ENCODE results near the gene CAPN2.

CAPN2 gene

GRCh38 chr1:223755432-223755792, 43.1 kb downstream of the CAPN2 start:
- TF ChIP-seq BCL6B (tag by site-specific recombination; IDR thresholded peaks at IDR 0.05), result no peak
- no peak for TF ChIP-seq ZNF391 (tag by site-specific recombination; IDR thresholded peaks at IDR 0.05; ENCODE audit: borderline replicate concordance, low read depth)
- no peak for TF ChIP-seq KLF8 (tag by site-specific recombination; IDR thresholded peaks at IDR 0.05)
- no peak for TF ChIP-seq ZNF174 (tag by site-specific recombination; IDR thresholded peaks at IDR 0.05)
- no peak for TF ChIP-seq ZNF302 (tag by site-specific recombination; IDR thresholded peaks at IDR 0.05; ENCODE audit: low read depth)
- CTCF ChIA-PET, result interaction anchor here (0.9 to 1.5 kb wide), 2 partner anchors 54 to 57 kb away, joined by 4 read pairs; no protein-coding TSS in a partner anchor
- H3K4me3 ChIP-seq (ENCODE audit: low read depth, low read length), result no peak overlapping the region
- no peak overlapping the region for H3K27ac ChIP-seq (ENCODE audit: extremely low read depth, low read depth, low read length)
- POLR2A ChIA-PET, result no interaction called here
- no peaks in the 10 kb centered on the region for H3K9me3 ChIP-seq (ENCODE audit: control insufficient read depth, insufficient read depth, low read depth, low read length)
- H3K4me1 ChIP-seq (ENCODE audit: control insufficient read depth, insufficient read depth, low read length), result no peaks in the 10 kb centered on the region
- peaks cover 32 to 95% of the 10 kb centered on the region in 2 experiments; a peak in 2 of 3 replicates for H3K36me3 ChIP-seq (ENCODE audit: control insufficient read depth in 2 of 2, insufficient read depth in 1 of 2, low read length in 2 of 2)

GRCh38 chr1:223755992-223756775, 43.8 kb downstream of the CAPN2 start:
- Histone ChIP-seq H3K36me3 (ENCODE audit: control insufficient read depth in 2 of 2, insufficient read depth in 1 of 2, low read length in 2 of 2) (peaks cover 27 to 95% of the 10 kb centered on the region in 2 experiments; a peak in 2 of 3 replicates), H3K9me3 (ENCODE audit: control insufficient read depth, insufficient read depth, low read depth, low read length) (no peaks in the 10 kb centered on the region), H3K27ac (ENCODE audit: extremely low read depth, low read depth, low read length) (no peak overlapping the region), H3K4me1 (ENCODE audit: control insufficient read depth, insufficient read depth, low read length) (no peaks in the 10 kb centered on the region), H3K4me3 (ENCODE audit: low read depth, low read length) (no peak overlapping the region)
- TF ChIP-seq HOXC10 (CRISPR knock-in tag; IDR thresholded peaks at IDR 0.05), result no peak
- no peak for TF ChIP-seq ZXDB (tag by site-specific recombination; IDR thresholded peaks at IDR 0.05)
- TF ChIP-seq ZNF555 (tag by site-specific recombination; conservative IDR thresholded peaks at IDR 0.05), result no peak
- CTCF ChIA-PET, result interaction anchor here (0.7 to 1.5 kb wide), 3 partner anchors 55 to 351 kb away, joined by 3 to 4 read pairs (median 4); no protein-coding TSS in a partner anchor
- POLR2A ChIA-PET, result no interaction called here

- ChIA-PET CTCF (interaction anchor here (0.7 to 1.5 kb wide), 3 partner anchors 8 to 350 kb away, joined by 3 to 4 read pairs (median 4); no protein-coding TSS in a partner anchor), POLR2A (no interaction called here)
- Histone ChIP-seq H3K27ac (ENCODE audit: extremely low read depth, low read depth, low read length) (no peak overlapping the region), H3K4me1 (ENCODE audit: control insufficient read depth, insufficient read depth, low read length) (no peaks in the 10 kb centered on the region), H3K9me3 (ENCODE audit: control insufficient read depth, insufficient read depth, low read depth, low read length) (no peaks in the 10 kb centered on the region), H3K36me3 (ENCODE audit: control insufficient read depth in 2 of 2, insufficient read depth in 1 of 2, low read length in 2 of 2) (peaks cover 32 to 94% of the 10 kb centered on the region in 2 experiments), H3K4me3 (ENCODE audit: low read depth, low read length) (no peak overlapping the region)
- TF ChIP-seq ZNF174 (tag by site-specific recombination; IDR thresholded peaks at IDR 0.05), result no peak
- TF ChIP-seq GFI1B (tag by site-specific recombination; IDR thresholded peaks at IDR 0.05), result no peak
- TF ChIP-seq RBAK (tag by site-specific recombination; IDR thresholded peaks at IDR 0.05), result no peak
- no peak for TF ChIP-seq KLF17 (tag by site-specific recombination; IDR thresholded peaks at IDR 0.05)
- no peak for TF ChIP-seq SP3 (tag by site-specific recombination; IDR thresholded peaks at IDR 0.05)
- TF ChIP-seq ZNF529 (tag by site-specific recombination; IDR thresholded peaks at IDR 0.05; ENCODE audit: insufficient replicate concordance), result no peak
- TF ChIP-seq ZNF133 (tag by site-specific recombination; IDR thresholded peaks at IDR 0.05), result no peak
- no peak for TF ChIP-seq ZNF791 (tag by site-specific recombination; IDR thresholded peaks at IDR 0.05)
- no peak for TF ChIP-seq ZNF76 (tag by site-specific recombination; IDR thresholded peaks at IDR 0.05; ENCODE audit: borderline replicate concordance, low read depth)
- TF ChIP-seq KLF7 (tag by site-specific recombination; IDR thresholded peaks at IDR 0.05; ENCODE audit: borderline replicate concordance), result no peak
- no peak for TF ChIP-seq ZNF610 (tag by site-specific recombination; IDR thresholded peaks at IDR 0.05; ENCODE audit: borderline replicate concordance)
- TF ChIP-seq ZBTB10 (tag by site-specific recombination; IDR thresholded peaks at IDR 0.05), result no peak
- no peak for TF ChIP-seq ZSCAN16 (tag by site-specific recombination; IDR thresholded peaks at IDR 0.05)
- TF ChIP-seq ZSCAN5A (tag by site-specific recombination; IDR thresholded peaks at IDR 0.05), result no peak
Observed at GRCh38 chr1:223756806-223757700, 44.7 kb downstream of the CAPN2 start.

All from HEK293 (cell line).